NT2/D1 (cell line): Measurements from ENCODE around the gene CPXM2.

Experiments used
- SUZ12 ChIP-seq: IDR thresholded peaks from 2 replicates; pipeline ENCODE4 v1.6.1; 2011; ENCODE audit not compliant: insufficient read length, insufficient read depth; ENCODE audit errors: extremely low read depth
- YY1 ChIP-seq: IDR thresholded peaks from 2 replicates; pipeline ENCODE4 v1.6.1; 2011; ENCODE audit not compliant: insufficient read length, insufficient read depth
- ZNF274 ChIP-seq: IDR thresholded peaks from 2 replicates; pipeline ENCODE4 v1.6.1; 2011; ENCODE audit warnings: mild to moderate bottlenecking, low read depth, low read length

DNA sequence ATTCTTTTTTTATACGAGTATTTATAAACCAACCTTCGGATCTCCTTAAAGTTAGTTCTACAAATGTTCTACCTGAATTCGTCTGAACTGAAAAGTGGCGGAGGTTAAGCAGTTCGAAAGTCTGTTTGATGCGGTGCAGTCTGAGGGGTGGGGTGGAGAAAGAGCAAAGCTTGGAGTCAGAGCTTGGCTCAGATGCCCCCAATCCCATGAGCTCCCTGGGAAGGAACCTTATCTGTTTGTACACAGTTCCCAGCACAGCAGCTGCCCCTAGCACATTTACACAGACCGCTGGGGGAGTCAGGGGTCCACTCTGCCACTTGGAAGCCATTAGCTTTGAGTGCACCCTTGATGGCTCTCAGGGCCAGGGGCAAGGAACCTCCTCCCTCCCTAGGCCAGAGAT is 30.8 kb downstream of the CPXM2 start:
- TF ChIP-seq SUZ12: no peak
- TF ChIP-seq YY1: no peak
- TF ChIP-seq ZNF274: no peak
